HG03469 (cell line): ENCODE results near the gene NEK7.
"Not testable (repeated sequence)": the region's sequence is repeated elsewhere in the genome, so short reads cannot be mapped to it uniquely, and the experiment has no call there.

Source experiments
- ATAC-seq: cut with Tn5 transposase; IDR thresholded peaks from one replicate; pipeline ENCODE4 v1.9.1; 2021; ENCODE audit warnings: mild to moderate bottlenecking, moderate library complexity, moderate number of reproducible peaks; ENCODE audit not compliant: unreplicated experiment

The NEK7 gene

DNA sequence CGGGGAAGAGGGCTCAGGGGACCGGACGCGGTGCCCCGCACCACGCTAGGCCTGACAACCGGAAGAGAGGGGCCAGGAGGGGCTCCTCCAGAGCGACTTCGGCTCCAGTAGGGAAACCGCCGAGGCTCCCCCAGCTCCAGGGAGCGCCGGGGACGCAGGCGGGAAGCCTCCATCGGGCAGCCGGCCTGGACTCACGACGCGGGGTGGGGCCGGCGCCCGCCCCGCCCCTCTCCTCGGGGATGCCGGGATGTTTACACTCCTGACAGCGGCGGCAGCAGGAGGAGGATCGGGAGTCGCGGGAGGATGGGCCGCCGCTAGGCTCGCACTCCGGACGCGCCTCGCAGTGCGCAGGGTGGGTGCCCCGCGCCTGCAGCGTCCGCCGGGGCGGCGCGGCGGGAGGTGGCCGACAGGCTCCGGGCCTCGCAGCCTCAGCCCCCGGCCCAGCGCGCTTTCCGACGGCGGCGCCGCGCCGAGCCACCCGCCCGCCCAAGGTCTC lies at the start of gene NEK7:
TSS of gene NEK7 (plus strand) at position 254 of the 496 bp plus-strand sequence. CDS start 75,583 bp downstream, outside the sequence.
- peak; percentile 37 for ATAC-seq

DNA sequence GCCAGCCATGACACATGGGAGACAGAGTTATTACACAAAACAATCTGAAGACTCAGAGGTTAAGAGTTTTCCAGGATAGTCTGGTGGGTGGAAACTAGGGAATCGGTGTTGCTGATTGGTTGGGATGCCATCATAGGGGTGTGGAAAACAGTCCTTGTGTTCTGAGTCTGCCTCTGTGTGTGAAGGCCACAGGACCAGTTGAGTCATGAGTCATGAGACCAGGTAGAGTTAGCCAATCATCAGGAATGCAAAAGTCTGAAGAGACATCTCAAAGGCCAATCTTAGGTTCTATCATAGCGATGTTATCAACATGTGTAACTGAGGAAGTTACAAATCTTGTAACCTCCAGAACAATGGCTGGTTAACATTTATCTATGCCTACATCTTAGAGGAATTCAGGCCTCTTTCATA lies 49.7 kb upstream of the NEK7 start:
- no peak for ATAC-seq

GRCh38 chr1:198108636-198109370 lies 48.0 kb upstream of the NEK7 start:
- ATAC-seq, result no peak

DNA sequence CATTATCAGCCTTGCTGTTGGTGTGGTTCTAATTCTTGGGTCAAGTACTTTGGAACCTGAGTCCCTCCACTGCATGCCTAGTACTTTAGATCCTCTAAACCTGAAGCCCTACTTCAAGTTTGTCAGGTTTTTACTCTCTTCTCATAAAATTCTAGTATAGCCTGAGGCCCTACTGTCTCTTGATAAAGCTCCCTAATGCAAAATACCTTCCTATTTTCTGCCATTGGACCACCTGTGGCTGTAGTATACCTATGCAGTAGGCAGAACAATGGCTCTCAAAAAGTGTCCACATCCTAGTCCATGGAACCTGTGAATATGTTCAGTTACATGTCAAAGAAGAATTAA lies 47.5 kb upstream of the NEK7 start:
- no peak for ATAC-seq

DNA sequence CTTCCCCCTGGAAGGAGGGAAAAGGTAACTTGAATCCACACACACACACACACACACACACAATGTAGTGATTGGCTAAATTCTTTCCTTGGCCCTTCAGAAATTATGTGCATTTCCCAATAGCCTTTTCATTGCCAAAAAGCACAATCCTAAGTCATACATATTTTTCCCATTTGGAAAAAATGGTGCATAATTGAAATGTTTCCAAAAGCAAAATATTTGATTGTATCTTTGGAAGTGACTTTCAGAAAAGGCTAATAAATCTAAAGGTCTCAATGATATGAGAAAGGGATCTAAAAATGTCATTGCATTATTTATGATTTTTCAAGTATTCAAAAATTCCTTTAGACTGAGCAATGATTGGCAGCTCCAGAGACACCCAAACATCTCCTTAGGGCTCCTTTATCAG lies 43.5 kb upstream of the NEK7 start:
- ATAC-seq, result no peak

GRCh38 chr1:198116069-198116468 lies 40.7 kb upstream of the NEK7 start:
- ATAC-seq, result no peak

GRCh38 chr1:198116469-198116868 lies 40.3 kb upstream of the NEK7 start:
- ATAC-seq, result no peak

GRCh38 chr1:198117267-198117666 lies 39.5 kb upstream of the NEK7 start:
- no peak for ATAC-seq

DNA sequence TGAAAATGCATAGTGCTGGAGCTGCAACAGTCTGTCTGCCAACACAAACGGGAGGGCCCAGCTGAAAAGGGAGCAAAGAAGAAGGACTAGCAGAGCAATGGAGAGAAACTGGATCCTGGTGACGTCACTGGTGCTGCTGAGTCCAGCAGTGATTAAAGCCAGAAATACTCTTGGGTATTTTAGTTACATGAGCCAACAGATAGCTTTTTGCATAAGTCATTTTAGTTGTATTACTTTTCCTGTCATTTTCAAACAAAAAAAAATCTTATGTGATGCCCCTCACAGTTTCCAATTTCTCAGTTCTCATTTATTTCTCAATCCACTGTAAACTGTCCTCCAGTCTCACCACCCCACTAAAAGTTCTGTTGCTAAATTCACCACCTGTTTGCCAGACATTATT lies 38.7 kb upstream of the NEK7 start:
- ATAC-seq, result no peak

- no peak for ATAC-seq
These were observed 36.9 kb upstream of the NEK7 start for GRCh38 chr1:198119906-198120305.

DNA sequence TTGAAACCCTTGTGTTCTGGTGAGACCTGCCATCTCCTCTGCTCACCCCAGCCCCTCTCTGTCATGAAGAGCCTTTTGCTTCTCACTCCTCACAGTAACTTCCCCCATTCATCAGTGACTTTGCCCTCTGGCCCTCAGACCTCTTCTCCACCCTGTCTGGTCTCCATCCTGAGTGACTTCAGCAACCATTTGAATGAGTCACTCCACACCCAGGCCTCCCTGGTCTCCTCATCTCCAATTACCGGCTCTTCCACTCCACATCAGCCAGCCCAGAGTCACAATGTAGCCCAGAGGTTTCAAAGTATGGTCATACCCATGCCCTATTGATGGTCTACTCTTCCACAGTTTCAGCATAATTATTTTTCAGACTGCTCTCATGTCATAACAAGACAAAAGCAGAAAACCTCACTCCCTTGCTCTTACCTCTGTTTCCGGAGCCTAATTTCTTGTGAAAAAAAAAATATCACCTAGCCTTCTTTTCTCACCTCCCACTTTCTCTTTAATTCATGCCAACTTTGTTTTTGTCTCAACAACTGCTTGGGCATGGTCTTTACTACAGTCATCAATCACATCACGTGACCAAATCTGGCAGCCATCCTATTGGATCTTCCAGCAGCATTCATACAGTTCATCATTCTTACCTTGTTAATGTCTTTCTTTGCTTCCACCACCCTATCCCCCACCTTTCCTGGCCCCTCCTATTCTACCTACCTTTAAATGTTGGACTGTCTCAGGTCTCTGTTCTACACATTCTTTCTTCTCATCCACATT lies 35.6 kb upstream of the NEK7 start:
- no peak for ATAC-seq

DNA sequence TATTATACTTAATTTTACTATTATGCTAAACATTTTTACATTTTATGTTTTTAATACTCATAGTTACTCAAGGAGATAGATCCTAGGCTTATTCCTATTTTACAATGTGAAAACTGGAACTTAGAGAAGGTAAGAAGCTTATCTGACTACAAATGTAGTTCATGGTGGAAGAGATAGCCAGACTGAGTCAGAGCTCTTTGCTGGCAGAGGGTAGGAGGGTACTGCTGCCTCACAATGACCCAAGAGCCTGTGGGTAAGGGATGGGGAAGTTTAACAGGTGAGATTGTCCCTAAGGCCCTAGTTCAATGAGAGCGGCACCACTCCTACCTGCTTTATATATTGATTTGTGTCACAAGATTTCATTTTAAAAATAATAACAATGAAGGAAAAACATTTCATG lies 34.1 kb upstream of the NEK7 start:
- ATAC-seq, result no peak

GRCh38 chr1:198123133-198123532 lies 33.7 kb upstream of the NEK7 start:
- no peak for ATAC-seq

- ATAC-seq, result no peak
These were observed 32.1 kb upstream of the NEK7 start for GRCh38 chr1:198124673-198125072.

DNA sequence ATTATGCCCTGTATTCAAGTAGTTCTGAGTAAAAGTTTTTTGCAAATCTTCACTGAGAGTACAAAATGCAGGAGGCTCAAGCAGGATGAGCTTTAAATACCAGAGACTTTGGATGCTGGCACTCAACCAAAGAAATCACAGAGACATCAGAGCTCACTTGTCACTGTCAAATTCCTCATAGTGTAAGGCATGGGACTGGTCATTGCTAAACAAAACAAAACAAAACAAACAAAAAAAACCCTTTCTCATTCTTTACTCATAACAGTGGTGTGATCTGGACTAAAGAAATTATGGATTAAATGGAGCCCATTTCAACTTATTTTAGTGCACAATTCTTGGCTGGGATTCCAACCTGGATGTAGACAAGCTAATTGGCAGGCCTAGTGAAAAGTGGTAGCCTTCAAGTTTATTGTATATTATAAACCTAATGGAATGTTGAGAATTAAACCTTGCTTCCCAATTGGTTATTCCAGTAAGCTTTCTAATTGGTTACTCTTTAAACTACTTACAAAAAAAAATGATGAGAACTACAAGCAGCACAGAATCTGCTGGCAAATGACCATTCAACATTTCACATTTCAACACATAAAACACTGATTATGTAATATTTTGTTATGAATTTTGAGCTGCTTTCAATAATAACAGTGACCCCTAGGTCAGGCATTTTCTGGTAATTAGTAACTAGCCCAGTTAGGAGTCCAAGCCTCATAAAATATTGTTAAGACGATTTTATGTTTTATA lies 30.6 kb upstream of the NEK7 start:
- no peak for ATAC-seq

GRCh38 chr1:198128533-198128932 lies 28.3 kb upstream of the NEK7 start:
- no peak for ATAC-seq

DNA sequence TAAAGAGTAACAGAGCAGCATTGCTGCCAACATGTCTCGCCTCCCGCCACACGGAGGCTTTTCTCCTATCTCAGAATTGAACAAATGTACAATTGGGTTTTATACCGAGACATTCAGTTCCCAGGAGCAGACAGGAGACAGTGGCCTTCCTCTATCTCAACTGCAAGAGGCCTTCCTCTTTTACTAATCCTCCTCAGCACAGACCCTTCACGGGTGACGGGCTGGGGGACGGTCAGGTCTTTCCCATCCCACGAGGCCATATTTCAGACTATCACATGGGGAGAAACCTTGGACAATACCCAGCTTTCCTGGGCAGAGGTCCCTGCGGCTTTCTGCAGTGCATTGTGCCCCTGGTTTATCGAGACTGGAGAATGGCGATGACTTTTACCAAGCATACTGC lies 26.7 kb upstream of the NEK7 start:
- not testable (repeated sequence) for ATAC-seq

DNA sequence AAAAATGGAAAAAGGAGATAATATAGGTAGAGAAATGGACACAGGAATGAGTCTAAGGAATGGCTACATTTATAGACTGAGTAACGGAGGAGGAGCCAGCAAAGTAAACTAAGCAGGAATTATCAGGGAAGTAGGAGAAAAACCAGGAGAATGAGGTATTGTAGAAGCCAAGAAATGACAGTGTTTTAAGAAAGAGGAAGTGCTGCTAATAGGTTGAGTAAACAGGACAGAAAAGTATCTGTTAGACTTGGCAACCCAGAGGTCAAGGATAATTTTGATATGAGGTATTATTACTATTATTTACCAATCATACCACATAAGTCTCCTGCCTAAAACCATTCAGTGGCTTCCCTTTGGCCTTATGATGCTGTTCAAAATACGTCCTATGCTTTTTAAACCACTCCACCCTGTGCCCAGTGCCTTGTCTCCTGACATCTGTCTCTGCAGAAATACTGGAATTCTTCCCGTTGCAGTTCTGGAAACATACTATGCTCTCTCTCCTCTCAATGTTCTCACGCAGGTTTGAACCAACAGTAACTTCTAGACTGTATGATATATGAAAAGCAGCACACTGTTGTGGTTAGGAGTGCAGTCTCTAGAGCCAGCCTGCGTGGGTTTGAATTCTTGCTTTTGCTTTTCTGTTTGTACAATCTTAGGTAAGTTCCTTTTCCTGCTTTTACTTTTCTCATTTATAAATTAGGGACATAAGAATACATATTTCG lies 24.6 kb upstream of the NEK7 start:
- peak; percentile 74 for ATAC-seq

DNA sequence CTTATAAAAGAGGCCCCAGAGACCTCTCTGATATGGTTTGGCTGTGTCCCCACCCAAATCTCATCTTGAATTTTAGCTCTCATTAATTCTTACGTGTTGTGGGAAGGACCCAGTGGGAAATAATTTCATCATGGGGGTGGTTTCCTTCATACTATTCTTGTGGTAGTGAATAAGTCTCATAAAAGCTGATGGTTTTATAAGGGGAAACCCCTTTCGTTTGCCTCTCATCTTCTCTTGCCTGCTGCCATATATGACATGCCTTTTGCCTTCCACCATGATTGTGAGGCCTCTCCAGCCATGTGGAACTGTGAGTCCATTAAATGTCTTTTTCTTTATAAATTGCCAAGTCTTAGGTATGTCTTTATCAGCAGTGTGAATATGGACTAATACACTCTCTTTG lies 22.5 kb upstream of the NEK7 start:
- ATAC-seq, result no peak

DNA sequence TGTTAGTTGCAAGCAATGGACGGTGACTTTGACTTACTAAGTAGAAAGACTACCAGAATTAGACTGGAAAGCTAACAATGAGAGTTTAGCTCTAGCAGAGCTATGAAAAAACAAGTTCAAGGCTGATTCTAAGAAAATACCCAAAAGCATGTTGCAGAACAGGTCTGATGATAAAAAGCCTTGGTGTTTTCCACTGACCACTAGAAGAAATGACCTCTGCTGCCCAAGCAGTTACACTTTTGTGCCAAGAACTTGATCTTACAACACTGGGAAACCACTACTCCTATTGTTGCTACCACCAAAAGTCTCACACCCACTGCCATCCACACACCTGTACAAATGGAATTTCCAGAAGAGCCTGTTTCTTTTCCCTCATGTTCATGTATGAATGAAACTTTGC lies 21.4 kb upstream of the NEK7 start:
- ATAC-seq, result no peak
